ENCODE data around the gene TMEM106C. TPM values are rescaled to one million over a fixed set of nuclear protein-coding genes. Genes with fewer than 3 reads are reported as not detected.

The TMEM106C gene
- total RNA-seq, 1 experiment from 2014 or later, result 133 TPM

DNA sequence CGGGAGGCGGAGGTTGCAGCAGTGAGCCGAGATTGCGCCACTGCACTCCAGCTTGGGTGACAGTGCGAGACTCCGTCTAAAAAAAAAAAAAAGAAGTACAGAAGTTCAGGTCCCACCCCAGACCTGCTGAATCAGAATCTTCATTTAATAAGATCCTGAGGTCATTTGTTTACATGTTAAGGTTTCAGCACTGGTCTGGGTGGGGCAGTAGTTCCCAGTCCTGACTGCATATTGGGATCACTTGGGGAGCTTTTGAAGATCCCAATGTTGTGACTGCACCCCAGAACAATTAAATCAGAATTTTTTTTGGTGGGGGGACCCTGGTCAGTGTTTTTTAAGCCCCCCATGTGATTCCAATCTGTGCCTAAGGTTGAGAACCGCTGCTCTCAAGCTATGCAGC is 52.6 kb downstream of the TMEM106C start:
- no peak for DNase-seq (ENCODE audit: low read depth)

DNA sequence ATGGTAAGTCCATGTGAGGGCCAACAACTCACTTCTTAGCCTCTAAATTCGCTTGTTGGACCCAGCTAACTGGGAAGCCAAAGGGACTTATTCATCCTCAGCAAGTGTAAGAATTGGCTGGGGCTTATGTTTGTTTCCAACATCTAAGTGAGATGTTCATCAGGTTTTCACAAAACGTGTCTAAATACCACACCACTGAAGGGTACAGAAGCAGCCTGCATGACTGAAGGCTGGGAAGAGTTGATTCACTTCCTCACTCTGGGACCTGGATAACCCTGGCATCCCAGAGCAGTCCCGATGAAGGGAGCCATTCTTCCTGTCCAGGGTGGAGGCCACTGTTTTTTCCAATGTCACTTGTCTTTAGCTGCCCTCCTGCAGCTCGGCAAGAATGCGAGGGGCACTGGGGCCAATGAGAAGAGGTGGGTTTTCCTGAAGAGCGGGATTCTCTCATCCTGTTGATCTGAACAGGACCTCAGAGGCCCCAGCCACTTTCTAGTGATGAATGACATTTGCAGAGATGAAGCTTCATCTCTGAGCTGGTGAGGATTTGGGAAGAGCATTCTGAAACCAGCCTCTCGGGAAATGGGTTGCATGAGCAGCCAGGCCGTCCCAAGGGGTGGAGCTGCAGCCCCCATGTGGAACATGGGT is 53.1 kb downstream of the TMEM106C start:
- no peak for DNase-seq (ENCODE audit: low read depth)

DNA sequence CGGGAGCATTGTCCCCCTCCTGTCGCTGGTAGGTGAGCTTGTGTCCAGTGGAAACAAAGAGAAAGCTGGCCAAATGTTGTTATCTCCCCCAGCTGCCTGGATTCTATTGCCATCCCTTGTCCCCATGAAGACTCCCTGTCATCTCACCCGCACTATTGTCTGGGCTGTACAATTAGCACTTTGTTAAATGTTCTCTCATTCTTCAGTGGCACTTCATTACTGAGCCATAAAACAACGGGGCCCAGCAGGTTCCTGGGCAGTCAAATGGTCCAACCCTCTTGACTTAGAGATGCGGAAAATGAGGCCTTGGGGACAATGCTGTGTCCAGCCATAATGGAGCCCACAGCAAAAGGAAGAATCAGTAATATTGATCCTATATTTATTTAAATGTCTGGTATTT is 54.1 kb downstream of the TMEM106C start:
- no peak for DNase-seq (ENCODE audit: low read depth)

- DNase-seq (ENCODE audit: low read depth), result no peak
Measured at GRCh38 chr12:48017921-48018617, 54.7 kb downstream of the TMEM106C start.

Other genes starting within 250 kb of the TMEM106C start
- not detected in 2 replicates for gene ENDOU, start 238.1 kb upstream of the TMEM106C start, total RNA-seq (2014; rRNA removed; shearing (Covaris generic))
- gene RAPGEF3, start 204.7 kb upstream of the TMEM106C start, total RNA-seq (2014; rRNA removed; shearing (Covaris generic)), result 3.7 and 4.1 TPM in 2 replicates
- 11.7 and 13.3 TPM in 2 replicates for gene SLC48A1, start 190.4 kb upstream of the TMEM106C start, total RNA-seq (2014; rRNA removed; shearing (Covaris generic))
- 36.8 and 40.0 TPM in 2 replicates for gene HDAC7, start 143.7 kb upstream of the TMEM106C start, total RNA-seq (2014; rRNA removed; shearing (Covaris generic))
- gene VDR, start 58.6 kb upstream of the TMEM106C start, total RNA-seq (2014; rRNA removed; shearing (Covaris generic)), result 3.6 and 6.1 TPM in 2 replicates
- 0.02 and 0.07 TPM in 2 replicates for gene COL2A1, start 40.9 kb downstream of the TMEM106C start, total RNA-seq (2014; rRNA removed; shearing (Covaris generic))
- 18.0 and 27.5 TPM in 2 replicates for gene SENP1, start 142.5 kb downstream of the TMEM106C start, total RNA-seq (2014; rRNA removed; shearing (Covaris generic))
- 60.4 and 60.9 TPM in 2 replicates for gene PFKM, start 155.8 kb downstream of the TMEM106C start, total RNA-seq (2014; rRNA removed; shearing (Covaris generic))
- 34.8 and 46.3 TPM in 2 replicates for gene ASB8, start 193.9 kb downstream of the TMEM106C start, total RNA-seq (2014; rRNA removed; shearing (Covaris generic))
- gene CCDC184, start 220.0 kb downstream of the TMEM106C start, total RNA-seq (2014; rRNA removed; shearing (Covaris generic)), result 0.19 and 0.40 TPM in 2 replicates
- gene OR10AD1, start 239.7 kb downstream of the TMEM106C start, total RNA-seq (2014; rRNA removed; shearing (Covaris generic)), result not detected in 2 replicates

Data from HT1080 (cell line).